Stimulated activated CD4-positive, alpha-beta T cell treated with anti-CD3 and anti-CD28 coated beads, Interleukin-2, amount 100 ng/mL, for 24 hours (primary cell): Measurements from ENCODE around the gene PRM3.
A peak's percentile ranks its signal among the peaks of the same experiment; 100 is the strongest.

Experiments
- DNase-seq, 2 donors: peaks; one replicate each; pipeline ENCODE4 v3.0.0-alpha.2; 2020

The PRM3 gene

DNA sequence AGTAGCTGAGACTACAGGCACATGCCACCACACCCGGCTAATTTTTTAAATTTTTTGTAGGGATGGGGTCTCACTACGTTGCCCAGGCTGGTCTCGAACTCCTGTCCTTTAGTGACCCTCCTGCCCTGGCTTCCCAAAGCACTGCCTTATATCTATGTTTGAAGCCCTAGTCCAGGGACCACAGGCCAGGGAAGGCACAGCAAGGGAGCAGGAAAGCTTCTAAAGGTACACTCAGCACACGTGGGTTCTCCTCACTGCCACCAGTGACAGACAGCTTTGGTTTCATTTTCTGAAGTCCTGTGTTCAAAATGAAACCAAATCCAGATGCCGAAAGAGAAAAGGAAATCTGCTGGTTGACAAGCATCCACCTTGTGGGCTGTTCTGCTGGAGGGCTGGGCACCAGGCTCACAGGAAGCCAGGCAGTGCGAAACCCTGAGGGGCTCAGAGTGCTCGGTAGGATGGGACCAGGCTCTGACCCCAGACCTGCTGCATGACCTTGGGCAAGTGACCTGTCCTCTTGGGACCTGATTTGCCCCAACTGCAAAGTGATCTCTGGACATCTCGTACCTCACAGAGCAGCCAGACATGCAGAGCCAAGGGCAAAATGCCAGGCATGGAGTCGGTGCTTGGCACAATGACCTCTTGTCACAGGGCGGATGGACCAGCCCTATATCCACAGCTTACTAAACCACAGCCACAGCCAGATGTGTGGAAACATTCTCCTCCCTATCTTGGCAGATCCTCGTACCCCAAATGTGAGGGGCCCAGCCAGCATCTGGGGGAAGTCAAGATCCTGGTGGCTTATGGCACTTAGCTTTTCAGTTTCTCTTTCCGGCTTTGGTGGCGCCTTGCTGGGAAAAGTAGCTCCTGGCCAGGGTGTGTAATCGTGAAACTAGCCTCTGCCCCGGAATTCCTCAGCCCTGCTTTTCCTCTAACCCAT is 14.6 kb downstream of the PRM3 start:
- peak in 1 of 2 donors; percentile 41 for DNase-seq

DNA sequence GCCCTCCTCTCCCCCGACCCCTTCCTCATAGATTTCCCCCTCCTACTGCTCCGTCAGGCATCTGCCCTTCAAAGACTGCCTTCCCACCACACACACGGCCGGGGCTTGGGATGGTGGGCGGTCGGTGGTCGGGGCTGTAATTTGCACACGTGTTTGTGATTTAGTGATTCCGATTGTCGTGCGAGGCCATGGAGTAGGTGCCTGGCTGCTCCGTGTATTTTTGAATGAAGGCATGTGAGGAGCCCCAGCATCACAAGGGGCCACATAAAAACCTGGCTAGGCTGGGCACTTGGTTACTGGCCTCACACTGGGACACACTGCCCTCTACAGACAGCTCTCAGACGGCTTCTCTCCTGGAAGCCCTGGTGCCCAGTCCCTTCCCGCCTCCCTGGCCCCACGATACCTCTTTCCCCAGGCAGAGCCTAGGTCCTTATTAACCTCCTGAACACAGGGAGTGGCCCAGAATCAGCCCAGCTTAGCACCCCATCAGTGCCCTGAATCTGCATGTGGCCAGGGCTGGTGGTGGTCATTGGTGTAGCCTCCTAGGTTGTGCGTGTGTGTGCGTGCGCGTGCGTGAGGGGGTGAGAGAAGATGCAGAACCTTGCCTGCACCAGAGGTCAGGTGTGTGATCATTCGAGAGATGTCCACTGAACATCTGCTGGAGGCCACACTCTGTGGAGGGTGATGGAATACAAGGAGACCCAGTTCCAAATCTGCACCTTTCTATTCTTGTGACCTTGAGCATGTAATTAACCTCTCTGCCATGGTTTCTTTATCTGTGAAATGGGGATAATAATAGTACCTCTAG is 16.1 kb downstream of the PRM3 start:
- DNase-seq = peak; percentile 66

DNA sequence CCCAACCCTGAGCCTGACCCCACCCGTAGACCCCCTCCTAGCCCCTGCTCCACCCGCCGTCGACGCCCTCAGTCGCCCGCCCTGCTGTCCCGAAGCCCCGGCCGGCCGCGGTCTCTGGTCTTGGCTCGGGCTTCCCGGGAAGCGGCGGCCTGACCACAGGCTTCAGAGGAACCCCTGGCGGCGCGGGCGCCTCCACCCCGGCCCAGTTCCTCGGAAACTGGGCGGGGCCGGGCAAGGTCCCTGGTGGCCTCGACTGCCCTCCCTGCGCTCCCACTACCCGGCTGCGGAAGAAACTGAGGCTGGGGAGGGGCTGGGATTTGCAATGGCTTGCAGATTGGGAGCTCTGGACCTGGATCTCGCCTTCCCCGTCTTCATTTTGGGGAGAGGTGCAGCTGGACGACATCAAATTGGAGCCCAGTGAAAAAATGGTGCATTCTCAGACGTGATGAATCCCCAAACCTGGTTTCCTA is 16.7 kb downstream of the PRM3 start:
- DNase-seq = peak; percentile 47 to 76

DNA sequence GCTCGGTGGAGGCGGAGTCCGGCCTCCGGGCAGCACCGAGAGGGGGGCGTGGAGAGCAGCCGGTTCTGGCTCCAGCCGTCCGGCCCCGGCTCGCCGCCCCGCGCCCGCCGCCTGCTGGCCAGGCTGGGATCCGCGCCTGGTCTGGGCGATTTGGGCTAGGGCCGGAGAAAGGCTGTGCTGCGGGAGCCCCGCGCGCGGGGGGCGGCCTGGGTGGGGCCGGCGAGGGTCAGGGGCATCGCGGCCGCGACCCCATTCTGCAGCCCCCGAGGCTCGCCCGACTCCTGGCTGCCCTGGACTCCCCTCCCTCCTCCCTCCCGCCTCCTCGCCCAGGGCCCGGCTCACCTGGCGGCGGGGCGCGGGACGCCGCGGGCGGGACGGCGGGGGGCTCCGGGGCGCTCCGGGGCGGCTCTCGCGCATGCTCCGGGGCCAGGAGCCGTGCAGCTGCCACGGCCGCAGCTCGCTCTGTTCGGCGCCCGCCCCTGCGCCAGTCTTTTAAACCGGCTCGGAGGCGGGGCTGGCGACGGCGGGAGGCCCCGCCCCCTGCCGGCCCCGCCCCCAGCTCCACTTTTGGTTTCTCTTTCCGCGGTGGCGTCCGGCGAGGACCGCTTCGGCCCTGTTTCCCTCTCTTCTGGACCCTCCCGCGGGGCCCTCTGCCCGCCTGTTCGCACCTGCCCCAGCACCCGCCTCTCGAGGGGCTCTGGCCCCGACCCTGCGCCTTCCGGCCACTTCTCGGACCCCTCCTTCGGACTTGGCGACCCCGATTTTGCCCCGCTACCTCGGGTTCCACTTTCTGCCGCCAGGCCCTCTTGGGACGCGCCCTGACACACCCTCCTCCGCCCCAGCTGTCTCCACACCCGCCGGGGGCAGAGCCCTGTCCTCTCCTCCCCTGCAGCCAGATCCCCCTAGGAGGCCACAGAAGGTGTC is 17.4 kb downstream of the PRM3 start, which contains the start of gene SOCS1:
SOCS1 (minus strand) TSS at position 468 of the 924 bp plus-strand sequence. CDS start 726 bp downstream, outside the sequence.
- DNase-seq = peak; percentile 88 to 90

DNA sequence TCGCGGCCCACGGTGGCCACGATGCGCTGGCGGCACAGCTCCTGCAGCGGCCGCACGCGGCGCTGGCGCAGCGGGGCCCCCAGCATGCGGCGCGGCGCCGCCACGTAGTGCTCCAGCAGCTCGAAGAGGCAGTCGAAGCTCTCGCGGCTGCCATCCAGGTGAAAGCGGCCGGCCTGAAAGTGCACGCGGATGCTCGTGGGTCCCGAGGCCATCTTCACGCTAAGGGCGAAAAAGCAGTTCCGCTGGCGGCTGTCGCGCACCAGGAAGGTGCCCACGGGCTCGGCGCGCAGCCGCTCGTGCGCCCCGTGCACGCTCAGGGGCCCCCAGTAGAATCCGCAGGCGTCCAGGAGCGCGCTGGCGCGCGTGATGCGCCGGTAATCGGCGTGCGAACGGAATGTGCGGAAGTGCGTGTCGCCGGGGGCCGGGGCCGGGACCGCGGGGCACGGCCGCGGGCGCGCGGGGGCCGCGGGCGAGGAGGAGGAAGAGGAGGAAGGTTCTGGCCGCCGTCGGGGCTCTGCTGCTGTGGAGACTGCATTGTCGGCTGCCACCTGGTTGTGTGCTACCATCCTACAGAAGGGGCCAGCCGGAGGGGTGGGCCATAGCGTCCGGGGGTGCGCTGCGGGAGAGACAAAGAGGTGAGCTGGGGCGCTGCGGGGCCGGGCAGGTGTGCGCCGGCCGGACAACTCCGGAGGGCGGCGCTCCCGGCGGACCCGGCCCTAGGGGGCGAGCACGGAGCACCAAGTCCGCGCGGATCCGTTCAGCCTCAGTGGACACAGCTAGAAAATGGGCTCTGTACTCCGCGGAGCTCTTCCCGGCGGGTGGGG is 18.3 kb downstream of the PRM3 start:
- DNase-seq = peak; percentile 61 to 64

DNA sequence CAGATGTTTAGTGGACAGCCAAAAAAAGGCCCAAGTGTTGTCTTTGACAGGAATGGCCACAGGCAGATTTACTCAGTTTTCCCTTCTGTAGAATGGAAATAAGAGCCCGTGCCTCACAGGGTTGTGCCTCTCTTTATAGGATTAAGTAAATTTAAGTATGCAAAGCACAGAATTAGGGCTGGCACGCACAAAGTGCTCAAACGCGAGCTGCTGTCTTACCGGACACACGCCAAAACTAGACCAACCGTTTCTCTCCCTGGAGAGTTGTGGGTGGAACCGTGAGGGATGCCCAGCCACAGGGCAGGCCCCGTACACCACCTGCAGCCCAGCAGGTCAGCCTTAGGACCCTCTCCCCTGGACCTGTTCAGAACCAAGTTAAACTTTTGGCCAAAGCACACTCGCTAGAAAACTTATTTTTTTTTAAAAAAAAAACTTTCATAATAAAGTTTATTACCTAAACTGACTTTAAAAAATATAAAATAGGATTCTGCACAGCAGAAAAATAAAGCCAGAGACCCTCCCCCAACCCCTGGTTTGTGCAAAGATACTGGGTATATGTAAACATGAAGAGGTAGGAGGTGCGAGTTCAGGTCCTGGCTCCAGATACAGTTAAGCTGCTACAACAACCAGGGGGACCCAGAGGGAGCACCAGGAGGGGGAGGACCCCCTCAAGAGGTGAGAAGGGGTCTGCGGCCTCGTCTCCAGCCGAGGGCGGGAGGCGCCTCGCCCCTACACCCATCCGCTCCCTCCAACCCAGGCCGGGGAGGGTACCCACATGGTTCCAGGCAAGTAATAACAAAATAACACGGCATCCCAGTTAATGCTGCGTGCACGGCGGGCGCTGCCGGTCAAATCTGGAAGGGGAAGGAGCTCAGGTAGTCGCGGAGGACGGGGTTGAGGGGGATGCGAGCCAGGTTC is 19.2 kb downstream of the PRM3 start:
- DNase-seq = peak in 1 of 2 donors; percentile 29

DNA sequence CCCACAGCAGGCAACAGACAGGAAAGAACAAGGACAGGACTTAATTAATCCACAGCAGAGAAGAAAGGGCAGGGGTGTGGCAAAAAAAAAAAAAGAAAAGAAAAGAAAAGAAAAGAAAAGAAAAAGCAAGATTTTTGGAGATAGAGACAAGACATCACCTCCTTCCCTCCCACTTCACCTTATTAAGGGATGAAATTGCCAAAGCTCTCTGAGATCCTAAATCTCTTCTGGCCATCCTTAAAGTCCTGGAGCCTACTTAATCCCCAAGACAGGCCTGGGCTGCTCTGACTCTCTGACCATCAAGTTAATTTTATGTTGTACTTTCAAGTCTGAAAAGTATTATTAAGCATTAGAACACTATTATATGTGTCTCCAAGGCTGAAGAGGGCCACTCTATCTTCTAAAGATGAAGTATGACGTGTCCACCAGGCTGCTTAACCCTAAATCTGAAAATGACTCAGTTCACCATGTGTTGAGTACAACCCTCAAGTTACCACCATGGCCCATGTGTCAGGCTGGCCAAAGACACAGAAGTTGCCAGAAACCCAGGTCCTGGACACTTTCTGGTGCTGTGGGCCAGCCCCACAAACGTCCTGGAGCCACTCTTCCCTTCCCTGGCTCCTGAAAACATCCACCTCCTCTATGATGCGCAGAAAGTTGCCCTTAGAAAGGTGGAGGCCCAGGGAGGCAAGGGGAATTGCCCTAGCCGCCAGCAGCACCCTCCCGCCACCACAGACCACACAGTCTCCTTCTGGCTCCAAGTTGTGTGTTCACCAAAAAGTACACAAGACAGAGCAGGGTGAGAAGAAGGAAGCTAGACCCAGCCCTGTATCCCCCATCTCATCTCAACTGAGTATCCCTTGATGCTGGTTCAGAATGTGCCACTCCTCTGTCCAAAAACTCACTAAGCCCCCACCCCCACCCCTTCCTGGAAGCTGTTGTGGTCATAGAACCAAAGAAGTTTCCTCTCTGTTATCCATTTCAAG is 20.1 kb downstream of the PRM3 start:
- peak; percentile 56 to 57 for DNase-seq

DNA sequence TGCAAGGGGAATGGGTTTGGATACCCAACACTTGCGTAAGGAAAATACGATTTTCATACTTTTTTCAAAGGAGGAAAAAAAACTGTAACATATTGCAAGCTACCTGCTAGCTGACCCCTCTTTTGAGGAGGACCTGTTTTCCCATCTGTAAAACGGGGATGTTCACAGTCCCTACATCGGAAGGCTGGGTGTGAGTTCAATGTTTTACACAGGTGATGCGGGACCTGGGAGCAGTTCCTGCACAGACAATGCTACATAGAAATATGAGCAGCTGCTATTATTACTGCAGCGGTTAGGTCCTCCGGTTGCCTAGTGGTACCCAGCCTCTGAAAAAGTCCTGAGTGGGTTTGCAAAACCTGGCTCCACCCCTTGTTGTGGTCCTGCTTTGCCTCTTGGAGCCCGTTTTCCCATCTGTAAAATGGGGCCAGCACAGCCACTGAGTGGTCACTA is 20.9 kb downstream of the PRM3 start:
- peak; percentile 38 to 47 for DNase-seq

DNA sequence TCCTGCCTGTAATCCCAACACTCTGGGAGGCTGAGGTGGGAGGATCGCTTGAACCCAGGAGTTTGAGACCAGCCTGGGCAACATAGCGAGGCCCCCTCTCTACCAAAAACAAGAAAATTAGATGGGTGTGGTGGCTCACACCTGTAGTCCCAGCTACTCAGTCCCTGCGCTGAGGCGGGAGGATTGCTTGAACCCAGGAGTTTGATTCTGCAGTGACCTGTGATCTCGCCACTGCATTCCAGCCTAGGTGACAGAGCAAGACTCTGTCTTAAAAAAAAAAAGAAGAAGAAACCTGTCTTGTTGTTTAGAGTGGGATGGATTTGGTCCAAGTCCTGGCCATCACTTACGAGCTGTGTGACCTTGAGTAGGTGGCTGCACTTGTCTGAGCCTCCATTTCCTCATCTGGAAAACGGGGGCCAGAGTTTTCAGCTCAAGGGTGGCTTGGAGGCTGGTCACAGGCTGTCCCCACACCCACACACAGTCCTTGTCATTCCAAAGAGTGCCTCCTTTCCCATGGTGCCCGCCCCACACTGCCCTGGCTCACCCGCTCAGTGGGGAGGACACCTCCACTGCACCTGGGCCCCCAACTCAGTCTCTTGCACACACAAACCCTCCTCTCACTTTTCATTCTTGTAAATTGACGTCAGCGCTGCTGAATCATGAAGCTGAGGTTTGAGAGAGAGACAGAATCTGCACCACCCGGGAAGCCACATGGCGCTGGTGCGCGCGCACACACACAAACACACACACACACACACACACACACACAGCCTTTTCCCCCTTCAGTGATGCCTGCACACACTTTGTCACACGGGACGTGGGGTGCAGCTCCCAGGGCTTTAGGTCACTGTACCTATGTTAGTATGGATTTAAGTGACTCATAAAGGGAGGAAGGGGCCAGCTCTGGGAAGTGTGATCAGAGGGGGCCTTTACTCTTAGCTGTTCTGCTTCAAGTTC is 21.6 kb downstream of the PRM3 start:
- peak; percentile 86 for DNase-seq

DNA sequence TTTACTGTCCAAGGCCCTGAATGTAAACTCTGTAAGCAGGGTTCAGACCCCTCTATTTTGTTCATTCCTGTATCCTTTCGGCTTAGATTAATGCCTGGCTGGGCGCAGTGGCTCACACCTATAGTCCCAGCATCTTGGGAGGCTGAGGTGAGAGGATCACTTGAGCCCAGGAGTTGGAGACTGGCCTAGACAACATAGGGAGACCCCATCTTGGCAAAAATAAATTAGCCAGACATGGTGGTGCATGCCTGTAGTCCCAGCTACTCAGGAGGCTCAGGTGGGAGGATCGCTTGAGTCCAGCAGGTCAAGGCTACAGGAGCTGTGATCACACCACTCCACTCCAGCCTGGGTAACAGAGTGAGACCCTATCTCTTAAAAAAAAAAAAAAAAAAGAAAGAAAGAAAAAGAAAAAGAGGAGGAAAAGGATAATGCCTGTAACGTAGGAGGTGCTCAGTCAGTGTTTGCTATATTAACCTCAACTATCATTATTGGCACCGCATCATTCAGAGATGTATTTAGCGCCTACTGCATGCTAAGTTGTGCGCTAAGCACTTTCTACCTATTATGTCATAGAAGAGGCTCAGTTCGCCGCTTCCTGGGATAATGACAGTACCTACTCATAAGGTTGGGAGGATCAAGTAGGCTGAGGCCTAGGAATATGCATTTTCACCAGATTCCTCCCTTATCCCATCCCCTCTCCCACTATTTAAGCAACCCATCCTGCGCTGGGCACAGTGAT is 22.5 kb downstream of the PRM3 start:
- DNase-seq = peak in 1 of 2 donors; percentile 43

DNA sequence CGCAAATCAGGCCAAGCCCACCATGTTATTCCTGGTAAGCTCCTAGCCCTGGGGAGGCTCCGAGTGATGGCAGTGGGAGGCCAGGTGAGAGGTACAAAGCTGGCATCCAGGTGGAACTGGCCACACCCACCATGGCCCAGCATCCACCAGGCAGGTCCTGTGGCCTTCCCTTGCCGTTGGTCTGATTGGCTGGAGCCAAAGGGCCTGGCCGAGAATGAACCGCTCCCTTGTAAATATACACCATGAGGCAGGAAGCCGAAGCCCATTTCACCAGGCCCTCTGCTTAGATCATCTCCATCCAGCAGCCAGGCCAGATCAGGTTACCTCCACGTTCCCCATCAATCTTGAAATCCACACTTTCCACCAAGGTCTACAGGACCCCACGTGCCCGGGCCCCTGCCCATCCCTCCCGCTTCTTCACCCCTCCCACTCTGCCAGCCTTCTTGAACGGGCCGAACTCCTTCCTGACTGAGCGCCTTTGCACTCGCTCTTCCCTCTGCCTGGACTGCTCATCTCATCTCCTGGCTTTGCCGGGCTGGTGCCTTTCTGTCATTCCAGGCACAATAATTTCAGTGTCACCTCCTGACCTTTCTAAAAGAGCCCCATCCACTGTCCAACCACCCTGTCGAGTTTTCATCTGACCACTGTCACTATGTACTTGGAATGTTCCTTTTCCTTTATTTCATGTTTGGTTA is 23.2 kb downstream of the PRM3 start:
- DNase-seq = peak in 1 of 2 donors; percentile 59

DNA sequence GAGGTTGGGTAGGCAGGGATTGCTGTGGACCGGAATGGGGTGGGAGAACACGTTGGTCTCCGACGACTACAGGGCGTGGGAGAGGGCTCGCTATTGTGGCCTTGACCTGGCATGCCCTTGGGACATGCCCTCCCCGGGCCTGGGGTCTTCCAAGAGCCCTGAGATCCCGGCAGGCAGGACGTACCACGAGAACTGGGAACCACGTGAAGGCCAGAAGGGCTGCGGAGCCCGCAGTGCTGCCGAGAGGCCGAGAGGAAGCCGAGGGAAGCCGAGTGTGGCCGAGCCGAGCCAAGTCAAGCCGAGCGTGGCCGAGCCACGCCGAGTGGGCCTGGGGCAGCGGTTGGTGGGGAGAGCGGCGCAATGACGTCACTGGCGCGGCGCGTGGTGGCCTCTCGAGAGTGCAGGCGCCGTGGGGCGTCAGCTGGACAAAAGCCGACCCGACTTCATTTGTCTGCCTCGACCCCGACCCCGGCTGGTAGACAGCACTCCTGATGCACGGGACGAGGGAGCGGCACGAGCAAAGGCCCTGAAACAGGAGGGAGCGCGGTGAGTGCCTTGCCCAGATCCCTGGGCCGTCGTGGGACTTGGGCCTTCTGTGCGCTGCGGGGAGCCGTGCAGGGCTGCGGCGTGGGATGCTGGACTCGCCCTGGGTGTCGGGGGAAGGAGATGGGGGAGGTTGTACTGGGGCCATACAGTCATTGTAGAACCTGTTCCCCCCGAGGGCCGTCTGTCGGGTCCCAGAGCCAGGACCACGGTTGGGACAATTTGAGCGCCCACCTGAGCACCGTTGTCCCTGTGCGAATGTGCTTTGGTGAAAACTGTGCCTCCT is 24.0 kb downstream of the PRM3 start:
- DNase-seq = peak in 1 of 2 donors; percentile 56

DNA sequence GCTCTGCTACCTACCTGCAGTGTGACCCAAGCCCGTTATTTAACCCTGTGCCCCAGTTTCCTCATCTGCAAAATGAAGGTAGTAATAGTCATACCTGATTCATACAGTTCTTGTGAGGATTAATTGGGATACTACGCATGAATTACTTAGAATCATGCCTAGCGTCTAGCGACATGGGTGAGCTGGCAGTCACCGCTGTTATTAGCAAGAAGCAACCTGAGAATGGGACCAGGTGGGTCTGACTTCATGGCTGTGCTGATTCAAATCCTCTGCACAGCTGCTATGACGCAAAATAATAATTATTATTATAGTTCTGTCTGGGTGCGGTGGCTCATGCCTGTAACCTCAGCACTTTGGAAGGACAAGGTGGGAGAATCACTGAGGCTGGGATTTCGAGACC is 25.3 kb downstream of the PRM3 start:
- no peak for DNase-seq

DNA sequence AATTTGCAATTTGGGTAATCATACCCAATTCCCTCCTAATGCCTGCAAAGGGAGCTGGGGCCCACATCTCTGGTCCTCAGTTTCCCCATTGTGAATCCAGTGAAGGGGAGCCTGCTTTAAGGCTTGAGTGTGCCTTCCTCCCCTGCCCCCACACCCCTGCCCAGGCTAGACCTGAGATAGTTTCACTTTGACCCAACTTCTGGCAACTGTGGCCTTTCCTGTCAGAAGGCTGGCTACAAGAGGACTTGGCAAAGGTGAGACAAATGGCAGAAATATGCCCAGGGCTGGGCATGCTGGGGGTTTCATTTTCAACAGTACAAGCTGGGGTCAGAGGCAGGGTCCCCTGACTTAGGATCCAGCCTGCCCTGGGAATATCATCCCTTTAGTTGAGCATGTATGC is 27.4 kb downstream of the PRM3 start:
- peak in 1 of 2 donors; percentile 31 for DNase-seq

DNA sequence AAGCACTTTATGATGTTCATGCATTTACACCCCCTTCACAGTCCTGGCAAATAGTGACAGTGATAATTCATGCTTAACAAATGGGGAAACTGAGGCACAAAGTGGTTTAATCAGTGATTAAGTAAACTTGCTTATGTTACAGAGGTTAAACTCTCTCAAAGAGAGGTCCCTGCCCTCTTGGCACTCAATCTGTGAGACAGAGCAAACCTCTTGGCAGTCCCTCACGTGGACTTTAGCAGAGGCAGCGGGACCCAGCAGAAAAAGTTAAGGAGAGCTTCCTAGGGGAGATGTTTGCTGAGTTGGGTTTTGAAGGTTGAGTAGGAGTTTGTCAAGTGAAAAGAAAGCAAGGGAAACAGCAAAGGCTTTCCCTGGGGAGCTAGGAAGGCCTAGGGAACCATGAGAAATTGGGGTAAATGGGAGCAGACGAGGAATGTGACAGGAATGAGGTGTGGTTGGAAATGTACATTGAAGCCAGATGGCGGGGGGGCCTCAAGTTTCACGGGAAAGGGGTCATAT is 28.1 kb downstream of the PRM3 start:
- no peak for DNase-seq
